HG02943 (cell line): ENCODE measurements around the gene MMP2.

Source experiments
- ATAC-seq: cut with Tn5 transposase; IDR thresholded peaks from one replicate; pipeline ENCODE4 v1.9.1; 2021; ENCODE audit warnings: mild to moderate bottlenecking, low read depth, moderate library complexity; ENCODE audit not compliant: unreplicated experiment

Gene MMP2

GRCh38 chr16:55491691-55492090 lies 12.7 kb downstream of the MMP2 start:
- ATAC-seq = no peak

DNA sequence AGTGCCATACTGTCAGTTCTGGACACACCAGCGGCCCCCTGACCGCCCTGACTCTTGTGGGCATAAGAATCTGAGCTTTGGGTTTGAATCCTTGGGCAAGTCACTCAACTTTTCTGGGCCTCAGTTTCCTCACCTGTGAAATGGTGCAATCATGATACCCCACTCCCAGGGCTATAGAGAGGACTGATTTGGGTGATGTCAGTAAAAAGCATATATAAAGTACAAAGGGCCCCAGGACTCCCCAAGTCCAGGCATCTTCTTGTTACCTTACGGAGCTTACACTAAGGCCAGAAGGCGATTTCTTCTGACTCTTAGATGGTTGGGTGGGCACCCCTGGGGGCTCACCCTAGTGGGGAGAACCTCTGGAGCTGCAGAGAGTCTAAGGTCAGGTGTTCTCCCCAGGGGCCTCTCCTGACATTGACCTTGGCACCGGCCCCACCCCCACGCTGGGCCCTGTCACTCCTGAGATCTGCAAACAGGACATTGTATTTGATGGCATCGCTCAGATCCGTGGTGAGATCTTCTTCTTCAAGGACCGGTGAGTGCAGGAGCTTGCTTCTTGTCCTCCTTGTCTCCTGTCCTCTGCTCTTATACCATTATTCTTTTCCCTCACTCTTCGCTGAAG lies 13.9 kb downstream of the MMP2 start:
- ATAC-seq = no peak

DNA sequence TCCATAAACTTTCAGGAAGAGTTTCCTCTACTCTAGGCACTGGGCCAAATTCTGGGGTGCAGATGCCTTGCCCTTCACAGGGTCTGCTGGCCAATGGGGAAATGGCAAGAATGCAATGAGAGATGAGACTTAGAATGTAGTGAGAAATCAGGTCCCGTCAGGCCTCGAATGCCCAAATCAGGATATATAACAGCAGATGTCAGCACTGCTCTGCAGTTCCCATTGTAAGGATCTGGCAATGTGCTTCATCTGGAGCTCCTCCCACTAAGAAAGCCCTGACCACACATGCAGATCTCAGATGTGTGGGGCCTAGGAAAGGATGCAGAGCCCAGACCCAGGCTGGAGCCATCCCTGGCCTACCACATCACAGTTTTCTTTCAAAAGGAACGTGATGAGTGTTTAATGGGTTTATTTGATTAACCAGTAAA lies 16.0 kb downstream of the MMP2 start:
- no peak for ATAC-seq

DNA sequence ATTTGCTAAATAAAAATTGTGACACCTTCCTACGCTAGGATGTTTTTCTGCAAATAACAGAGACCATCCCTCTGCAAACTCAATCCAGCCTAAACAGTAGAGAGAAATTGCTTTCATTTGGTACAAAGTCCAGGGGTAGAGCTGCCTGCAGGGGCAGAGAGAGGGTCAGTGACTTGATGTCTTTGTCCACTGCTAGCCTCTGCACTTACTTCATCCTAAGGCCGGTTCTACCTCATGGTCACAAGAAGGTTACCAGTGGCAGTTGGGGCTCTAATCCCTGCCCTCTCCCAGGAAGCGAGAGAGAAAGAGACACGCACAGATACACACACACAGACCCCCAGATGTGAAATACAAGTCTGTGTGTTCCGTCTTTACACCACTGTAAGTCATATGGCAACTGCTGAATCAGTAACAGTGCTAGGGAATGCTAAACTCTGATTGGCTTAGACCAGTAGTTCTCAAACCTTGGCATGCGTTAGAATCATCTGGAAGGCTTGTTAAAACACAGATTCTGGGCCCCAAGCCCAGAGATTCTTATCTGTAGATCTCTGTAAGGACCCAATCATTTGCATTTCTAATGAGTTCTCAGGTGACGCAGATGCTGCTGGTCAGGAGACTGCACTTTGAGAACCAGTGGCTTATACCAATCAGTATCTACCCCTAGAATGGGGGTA lies 16.8 kb downstream of the MMP2 start:
- no peak for ATAC-seq

DNA sequence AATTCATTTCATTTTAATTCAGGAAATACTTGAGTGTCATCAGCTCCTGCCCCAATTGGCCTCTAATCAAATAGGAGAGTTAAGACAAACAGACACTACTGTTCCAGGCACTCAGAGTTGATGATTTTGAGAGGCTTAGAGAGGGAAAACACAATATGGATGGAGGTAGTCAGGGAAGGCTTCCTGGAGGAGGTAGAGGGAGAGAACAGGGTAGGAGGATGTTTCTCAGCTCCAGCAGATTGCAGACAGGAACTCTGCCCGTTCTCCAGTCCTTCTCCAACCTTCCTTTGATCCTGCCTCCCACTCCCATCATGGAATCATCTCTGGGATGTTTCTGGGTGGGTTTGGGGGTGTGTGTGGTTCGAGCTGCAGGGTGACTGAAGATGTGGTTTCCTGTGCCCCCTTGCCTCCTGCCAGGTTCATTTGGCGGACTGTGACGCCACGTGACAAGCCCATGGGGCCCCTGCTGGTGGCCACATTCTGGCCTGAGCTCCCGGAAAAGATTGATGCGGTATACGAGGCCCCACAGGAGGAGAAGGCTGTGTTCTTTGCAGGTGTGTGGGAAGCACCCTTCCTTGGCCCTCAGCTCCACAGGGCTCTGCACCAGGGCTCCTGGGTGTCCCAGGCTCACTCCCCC lies 17.6 kb downstream of the MMP2 start:
- ATAC-seq = no peak

DNA sequence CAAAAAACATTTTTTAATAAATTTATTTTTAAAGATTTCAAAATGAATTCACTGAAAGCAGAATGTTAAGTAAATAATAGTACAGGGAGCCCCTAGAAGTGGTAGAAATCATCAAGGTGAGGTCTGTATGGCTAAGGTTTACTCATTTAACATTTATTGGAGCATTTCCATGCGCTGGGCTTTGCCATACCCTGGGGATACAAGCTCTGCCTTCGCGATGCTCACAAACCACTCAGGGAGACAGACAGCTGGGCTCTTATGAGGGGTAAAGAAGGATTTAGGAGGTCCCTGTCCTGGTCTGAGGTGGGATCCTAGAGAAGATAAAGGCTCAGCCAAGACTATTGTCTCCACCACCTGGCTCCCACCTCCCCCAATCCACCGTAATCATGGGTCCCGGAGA lies 18.6 kb downstream of the MMP2 start:
- no peak for ATAC-seq

- no peak for ATAC-seq
These were observed 19.1 kb downstream of the MMP2 start for GRCh38 chr16:55498101-55498500.

DNA sequence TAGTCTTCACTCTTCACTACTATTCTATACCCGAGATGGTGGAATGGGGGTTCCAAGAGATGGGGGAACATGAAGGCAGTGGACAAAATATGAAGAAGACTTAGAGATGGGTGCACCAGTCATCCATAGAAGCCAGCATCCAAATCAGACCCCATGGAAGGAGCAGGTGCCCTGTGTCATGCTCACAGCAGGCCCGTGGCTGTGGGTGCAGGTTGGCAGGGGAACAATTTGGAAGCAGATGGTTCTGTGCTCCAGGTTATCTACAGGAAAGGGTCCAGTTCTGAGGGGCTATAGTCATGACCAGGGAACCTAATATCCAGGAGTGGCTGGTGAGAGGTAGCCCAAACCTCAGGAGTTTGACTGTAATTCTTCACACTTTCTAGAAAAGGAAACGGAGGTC lies 20.3 kb downstream of the MMP2 start:
- no peak for ATAC-seq

DNA sequence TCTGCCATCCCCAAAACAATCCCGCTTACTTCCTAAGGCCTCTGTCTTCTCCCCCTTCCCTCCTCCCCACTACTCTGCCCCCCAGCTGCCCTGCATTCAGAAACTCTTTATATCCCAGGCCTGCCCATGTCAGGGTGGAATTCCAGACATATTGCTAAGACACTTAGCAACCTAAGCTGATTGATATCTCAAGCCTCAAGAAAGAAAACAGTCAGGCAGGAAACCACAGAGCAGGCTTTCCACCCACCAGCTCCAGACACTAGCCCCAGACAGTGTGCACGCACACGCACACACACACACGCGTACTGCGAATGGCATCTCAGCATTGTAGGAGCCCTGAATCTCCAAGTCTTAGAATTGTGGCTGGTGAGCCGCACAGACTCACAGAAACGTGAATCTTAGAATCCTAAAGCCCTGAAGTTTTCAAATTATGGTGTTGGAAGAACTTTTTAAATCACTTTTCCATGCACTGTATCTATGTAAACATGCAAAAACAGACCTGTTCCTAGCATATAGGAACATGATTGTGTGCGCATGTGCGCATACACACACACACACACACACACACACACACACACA lies 21.0 kb downstream of the MMP2 start:
- ATAC-seq = no peak

- ATAC-seq = no peak
These were observed 21.6 kb downstream of the MMP2 start for GRCh38 chr16:55500530-55501011.

DNA sequence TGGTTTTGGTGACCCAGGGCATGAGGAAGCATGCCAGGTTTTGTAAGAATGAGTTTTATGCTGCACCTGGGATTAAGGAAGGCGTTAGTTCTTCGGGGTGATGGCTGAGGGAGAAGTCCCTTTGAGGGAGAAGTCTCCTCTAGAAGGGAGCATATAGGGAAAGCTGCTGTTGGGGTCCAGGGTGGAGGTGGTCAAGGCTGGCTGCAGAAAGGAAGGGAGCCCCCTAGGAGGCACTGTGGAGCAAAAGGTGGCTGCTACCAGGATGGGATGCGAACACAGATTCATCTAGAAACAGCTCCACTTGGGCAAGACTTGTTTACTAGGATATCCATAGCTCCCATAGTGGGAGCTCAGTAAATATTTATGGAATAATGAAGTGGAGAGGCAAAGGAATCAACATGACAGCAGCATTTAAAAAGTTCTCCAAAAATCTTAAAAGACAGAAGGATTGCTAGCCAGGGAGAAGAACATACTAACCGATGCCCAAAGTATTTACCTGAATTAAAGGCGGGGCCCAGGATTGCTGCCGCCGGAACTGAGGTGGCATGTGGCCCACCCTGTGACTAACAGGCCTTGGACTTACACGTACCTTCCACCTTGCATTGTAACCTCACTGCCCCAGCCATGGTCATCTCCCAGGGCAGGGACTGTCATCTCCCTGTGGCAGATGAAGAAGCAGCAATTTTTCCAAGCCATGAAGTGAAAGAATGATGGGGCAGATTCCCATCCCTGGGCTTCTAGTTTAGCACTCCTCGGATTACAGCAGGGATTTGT lies 22.7 kb downstream of the MMP2 start:
- no peak for ATAC-seq

DNA sequence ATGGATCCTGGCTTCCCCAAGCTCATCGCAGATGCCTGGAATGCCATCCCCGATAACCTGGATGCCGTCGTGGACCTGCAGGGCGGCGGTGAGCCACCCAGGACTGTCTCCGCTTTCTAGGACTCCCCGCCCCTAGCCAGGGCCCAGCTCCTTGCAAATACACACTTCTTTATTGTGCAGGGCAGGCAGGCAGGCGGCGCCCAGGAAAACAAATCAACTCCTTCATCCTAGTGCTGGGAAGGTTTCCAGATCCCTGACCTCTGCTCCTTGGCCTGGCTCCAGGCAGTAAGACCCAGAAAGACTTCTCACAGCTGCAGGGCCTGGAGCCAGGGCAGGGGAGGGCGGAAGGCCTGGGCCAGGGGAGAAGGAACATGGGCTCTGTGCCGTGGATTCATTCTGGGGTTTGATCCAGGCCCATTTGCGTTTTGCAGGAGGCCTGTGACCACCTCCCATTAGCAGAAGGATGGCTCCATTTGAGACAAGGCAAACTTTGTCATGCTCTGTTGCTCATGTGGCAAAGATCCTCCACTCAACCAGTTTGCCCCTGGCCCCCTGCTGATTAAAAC lies 23.9 kb downstream of the MMP2 start:
- no peak for ATAC-seq

DNA sequence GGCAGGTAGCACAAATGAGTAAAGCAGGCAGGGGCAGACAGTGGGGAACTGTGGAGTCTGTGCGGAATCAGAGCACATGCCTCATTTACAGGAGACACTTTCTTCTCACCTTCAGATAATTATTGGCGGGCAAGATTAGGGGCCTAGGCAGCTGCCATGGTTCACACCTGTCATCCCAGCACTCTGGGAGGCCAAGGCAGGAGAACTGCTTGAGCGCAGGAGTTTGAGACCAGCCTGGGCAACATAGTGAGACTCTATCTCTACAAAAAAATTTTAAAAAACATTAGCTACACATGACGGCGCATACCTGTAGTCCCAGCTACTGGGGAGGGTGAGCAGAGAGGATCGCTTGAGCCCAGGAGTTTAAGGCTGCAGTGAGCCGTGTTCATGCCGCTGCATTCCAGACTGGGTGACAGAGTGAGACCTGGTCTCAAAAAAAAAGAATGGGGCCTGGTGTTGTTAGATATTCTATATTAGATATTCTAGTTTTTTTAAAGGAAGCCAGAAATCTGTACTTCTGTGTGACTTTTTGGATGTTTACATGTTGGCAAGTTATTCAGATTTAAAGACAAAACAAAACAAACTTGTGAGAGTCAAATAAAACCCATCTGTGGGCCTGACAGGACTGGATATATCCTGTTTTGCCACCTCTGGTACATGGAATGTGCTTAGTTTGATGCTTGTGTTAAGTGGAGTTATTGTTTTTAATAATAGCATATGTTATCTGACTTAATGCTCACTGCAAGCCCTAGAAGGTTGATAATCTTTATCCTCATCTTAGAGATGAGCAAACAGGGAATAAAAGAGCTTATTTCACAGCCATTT lies 24.9 kb downstream of the MMP2 start:
- ATAC-seq = no peak

DNA sequence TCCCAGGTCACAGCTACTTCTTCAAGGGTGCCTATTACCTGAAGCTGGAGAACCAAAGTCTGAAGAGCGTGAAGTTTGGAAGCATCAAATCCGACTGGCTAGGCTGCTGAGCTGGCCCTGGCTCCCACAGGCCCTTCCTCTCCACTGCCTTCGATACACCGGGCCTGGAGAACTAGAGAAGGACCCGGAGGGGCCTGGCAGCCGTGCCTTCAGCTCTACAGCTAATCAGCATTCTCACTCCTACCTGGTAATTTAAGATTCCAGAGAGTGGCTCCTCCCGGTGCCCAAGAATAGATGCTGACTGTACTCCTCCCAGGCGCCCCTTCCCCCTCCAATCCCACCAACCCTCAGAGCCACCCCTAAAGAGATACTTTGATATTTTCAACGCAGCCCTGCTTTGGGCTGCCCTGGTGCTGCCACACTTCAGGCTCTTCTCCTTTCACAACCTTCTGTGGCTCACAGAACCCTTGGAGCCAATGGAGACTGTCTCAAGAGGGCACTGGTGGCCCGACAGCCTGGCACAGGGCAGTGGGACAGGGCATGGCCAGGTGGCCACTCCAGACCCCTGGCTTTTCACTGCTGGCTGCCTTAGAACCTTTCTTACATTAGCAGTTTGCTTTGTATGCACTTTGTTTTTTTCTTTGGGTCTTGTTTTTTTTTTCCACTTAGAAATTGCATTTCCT lies 26.5 kb downstream of the MMP2 start:
- ATAC-seq = no peak

DNA sequence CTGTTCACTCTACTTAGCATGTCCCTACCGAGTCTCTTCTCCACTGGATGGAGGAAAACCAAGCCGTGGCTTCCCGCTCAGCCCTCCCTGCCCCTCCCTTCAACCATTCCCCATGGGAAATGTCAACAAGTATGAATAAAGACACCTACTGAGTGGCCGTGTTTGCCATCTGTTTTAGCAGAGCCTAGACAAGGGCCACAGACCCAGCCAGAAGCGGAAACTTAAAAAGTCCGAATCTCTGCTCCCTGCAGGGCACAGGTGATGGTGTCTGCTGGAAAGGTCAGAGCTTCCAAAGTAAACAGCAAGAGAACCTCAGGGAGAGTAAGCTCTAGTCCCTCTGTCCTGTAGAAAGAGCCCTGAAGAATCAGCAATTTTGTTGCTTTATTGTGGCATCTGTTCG lies 27.1 kb downstream of the MMP2 start:
- ATAC-seq = no peak

DNA sequence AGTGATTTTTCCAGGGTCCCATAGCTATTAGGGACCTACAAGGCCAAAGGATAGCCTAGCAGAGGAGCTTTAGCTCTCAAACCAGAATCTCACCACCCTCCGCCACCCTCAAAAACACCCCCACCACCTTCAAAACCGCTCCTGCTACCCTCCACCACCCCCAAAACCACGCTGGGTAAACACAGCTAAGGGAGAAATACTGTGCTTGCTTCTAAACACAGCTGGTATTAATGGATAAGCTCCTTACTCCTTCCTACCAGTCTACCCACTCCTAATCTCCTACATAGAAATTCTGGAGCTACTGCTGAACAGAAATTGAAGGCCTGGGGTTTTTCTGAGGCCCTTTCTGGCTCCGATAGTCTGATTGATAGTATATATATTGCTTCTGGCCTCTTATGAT lies 27.7 kb downstream of the MMP2 start:
- ATAC-seq = no peak

DNA sequence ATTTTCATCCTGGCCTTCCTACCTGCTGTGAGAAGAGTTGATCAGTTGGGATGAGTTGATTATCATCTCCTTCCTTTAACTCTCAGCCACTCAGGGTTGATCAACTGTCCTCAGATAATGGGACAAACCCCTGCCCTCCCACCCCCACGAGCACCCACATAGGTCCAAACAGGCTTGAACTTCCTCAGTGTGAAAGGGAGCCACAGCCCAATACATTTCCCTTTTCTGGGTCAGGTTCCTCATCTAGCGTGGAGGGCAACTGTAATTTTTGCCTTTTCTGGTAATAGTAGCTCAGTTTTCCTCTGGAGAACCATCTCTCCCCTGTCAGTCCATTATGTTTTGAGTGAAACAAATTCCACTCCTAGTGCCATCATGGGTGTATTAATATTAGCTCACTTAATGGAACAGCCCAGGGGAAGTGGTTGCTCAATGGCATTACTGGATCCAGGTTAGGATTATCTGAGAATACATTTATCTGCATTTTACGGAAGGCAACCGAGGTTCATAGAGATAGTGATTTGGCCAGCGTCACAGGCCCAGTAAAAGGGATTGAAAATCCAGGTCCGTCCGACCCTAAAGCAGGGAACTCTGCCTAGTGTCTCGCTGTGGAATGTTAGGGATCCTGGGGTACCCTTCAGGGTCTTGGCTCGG lies 29.4 kb downstream of the MMP2 start:
- no peak for ATAC-seq
